ENCODE results near the gene TPST1.

DNA sequence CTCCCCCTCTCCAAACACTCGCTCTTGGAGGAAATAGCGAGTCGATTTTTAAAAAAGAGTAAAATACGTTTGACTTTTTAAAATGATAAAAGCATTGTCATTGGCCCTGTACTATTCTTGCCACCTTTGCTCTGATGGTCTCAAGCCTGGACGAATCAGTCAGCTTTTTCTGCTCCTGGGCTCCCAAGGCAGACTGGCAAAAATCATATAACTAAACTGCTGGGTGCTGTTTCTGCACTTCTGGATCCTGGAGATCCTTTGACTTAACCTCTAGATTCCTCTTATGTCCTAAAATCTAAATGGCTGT lies 1.8 kb downstream of the TPST1 start:
- TF ChIP-seq, protein P1, sequence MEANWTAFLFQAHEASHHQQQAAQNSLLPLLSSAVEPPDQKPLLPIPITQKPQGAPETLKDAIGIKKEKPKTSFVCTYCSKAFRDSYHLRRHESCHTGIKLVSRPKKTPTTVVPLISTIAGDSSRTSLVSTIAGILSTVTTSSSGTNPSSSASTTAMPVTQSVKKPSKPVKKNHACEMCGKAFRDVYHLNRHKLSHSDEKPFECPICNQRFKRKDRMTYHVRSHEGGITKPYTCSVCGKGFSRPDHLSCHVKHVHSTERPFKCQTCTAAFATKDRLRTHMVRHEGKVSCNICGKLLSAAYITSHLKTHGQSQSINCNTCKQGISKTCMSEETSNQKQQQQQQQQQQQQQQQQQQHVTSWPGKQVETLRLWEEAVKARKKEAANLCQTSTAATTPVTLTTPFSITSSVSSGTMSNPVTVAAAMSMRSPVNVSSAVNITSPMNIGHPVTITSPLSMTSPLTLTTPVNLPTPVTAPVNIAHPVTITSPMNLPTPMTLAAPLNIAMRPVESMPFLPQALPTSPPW (CRISPR knock-in tag; IDR thresholded peaks at IDR 0.05) = no peak
- TF ChIP-seq ZNF583 (CRISPR knock-in tag; IDR thresholded peaks at IDR 0.05) (no peak), SMC3 (conservative IDR thresholded peaks at IDR 0.05; ENCODE audit: insufficient read depth, low read depth, low read length) (no peak), BHLHE40 (IDR thresholded peaks at IDR 0.05; ENCODE audit: low read length) (no peak), ZNF232 (CRISPR knock-in tag; IDR thresholded peaks at IDR 0.05) (no peak), HDAC3 (IDR thresholded peaks at IDR 0.05; ENCODE audit: borderline replicate concordance, partially characterized antibody) (no peak)
- TF ChIP-seq, protein P2, sequence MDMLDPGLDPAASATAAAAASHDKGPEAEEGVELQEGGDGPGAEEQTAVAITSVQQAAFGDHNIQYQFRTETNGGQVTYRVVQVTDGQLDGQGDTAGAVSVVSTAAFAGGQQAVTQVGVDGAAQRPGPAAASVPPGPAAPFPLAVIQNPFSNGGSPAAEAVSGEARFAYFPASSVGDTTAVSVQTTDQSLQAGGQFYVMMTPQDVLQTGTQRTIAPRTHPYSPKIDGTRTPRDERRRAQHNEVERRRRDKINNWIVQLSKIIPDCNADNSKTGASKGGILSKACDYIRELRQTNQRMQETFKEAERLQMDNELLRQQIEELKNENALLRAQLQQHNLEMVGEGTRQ (CRISPR knock-in tag; IDR thresholded peaks at IDR 0.05) = no peak
- TF ChIP-seq, protein P3, sequence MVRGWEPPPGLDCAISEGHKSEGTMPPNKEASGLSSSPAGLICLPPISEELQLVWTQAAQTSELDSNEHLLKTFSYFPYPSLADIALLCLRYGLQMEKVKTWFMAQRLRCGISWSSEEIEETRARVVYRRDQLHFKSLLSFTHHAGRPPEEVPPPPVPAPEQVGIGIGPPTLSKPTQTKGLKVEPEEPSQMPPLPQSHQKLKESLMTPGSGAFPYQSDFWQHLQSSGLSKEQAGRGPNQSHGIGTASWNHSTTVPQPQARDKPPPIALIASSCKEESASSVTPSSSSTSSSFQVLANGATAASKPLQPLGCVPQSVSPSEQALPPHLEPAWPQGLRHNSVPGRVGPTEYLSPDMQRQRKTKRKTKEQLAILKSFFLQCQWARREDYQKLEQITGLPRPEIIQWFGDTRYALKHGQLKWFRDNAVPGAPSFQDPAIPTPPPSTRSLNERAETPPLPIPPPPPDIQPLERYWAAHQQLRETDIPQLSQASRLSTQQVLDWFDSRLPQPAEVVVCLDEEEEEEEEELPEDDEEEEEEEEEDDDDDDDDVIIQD (CRISPR knock-in tag; IDR thresholded peaks at IDR 0.05) = no peak

Measured in K562 (cell line).